ENCODE measurements around the gene CES1.
"Not testable (repeated sequence)": the region's sequence is repeated elsewhere in the genome, so short reads cannot be mapped to it uniquely, and the experiment has no call there.

CES1 gene

DNA sequence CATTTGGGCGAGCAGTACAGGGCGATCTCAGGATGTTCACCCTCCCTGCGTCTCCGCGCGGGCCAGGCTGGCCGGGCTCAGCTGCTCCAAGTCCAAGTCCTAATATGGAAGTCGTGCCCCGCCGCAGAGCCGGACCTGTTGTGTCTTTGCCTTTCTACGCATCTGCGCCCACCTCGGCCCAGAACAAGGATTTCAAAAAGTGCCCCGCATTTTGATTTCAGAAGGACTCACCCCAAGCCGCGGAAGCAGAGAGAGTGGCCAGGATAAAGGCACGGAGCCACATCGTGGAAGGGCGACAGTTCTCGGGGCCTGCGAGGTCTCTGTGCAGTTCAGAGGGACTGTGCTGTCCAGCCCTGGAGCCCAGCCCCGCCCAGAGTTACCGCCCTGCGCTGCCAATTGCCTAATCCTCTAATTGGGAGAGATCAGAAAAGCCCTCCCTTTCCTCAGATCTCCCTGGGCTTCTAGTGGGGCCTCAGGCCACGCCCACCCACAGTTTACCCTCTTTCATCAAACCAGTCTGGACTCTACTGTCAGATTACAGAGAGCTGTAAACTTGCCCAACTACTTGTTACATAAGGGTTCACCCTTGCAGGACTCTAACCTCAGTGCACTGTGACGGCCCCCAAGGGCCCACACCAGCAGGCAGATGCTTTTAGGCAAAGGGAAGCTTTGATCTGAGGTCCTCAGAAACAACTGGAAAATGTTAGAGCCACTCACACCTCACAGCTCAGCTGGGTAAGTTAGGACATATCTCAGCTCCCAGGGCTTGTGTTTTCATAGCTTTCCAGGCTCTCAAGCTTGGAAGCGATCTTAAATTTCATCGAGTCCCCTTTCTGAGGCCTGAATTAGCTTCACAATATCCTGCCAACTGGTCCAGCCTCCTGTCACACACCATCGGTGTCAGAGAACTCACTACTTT lies at the start of gene CES1:
Gene CES1, minus strand, starts transcription at position 324 of the 919 bp plus-strand sequence. Its CDS starts 41 bp downstream, at position 283.
- no peak within 1 kb of the TSS for H3K4me3 ChIP-seq (ENCODE audit: low read depth, low read length)

GRCh38 chr16:55876854-55877253 lies 44.0 kb upstream of the CES1 start:
- no peak overlapping the region for H3K4me3 ChIP-seq (ENCODE audit: low read depth, low read length)

- no peak within 1 kb of the TSS for H3K4me3 ChIP-seq (ENCODE audit: low read depth, low read length)
These were observed 42.4 kb upstream of the CES1 start, which contains the start of gene CES5A for GRCh38 chr16:55875273-55875672. Gene CES5A, minus strand, starts transcription at chr16:55875373. Its CDS starts 152 bp downstream, at chr16:55875221.

- H3K4me3 ChIP-seq (ENCODE audit: low read depth, low read length): no peak overlapping the region
These were observed 40.2 kb upstream of the CES1 start for GRCh38 chr16:55873122-55873521.

DNA sequence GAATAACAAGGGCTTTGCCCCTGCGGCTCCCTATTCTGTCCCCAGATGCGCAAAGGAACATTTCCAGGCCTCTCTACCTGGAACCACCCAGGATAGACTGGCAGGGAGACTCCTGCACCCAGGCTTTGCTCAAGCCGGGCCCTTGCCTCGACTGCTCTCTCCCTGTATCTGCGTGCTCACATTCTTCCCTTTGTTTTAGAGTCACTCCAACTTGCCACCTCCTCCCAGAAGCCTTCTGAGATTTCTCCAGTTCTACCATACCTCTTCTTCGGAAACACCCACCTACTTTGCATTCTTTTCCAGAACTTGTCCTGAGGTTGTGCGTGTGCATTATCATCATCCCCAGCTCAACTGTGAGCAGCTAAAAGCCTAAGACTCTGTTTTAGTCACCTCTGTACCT lies 39.2 kb upstream of the CES1 start:
- no peak overlapping the region for H3K4me3 ChIP-seq (ENCODE audit: low read depth, low read length)

- no peak overlapping the region for H3K4me3 ChIP-seq (ENCODE audit: low read depth, low read length)
These were observed 38.6 kb upstream of the CES1 start for GRCh38 chr16:55871411-55872038.

DNA sequence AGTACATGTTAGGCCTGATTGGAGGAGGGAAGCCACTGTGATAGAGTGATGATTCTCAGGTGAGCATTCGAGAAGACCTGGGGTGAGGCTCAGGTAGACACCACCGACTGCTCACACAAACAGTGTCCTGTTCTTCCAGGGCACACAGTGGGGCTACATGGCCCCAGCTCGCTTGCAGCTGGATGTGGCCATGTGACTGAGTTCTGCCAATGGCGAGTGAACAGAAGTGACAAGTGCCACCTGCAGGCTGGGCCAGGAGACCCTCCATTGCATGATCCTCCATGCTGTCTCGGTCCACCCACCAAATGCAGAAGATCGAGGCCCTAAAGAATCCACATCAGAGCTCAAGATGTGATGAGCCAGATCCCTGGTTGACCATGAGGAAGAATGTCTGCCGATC lies 36.1 kb upstream of the CES1 start:
- no peak overlapping the region for H3K4me3 ChIP-seq (ENCODE audit: low read depth, low read length)

DNA sequence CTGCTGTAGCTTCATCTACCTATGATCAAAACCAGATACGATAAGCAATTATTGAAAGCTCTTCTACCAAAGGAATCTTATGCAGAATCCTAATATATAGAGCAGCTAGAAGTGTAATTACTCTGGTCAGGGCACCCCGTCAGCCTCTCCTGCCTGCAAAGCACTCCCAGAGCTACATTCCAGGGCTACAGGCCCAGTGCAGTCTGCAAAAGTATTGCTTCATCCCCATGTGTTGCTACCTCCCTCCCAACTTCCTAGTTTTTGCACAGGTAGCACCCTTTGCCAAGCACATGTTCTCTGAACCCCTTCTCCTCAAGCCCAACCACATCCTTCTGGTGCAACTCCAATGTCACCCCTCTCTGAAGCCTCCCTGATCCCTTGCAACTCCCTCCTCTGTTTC lies 35.2 kb upstream of the CES1 start:
- H3K4me3 ChIP-seq (ENCODE audit: low read depth, low read length): no peak overlapping the region

DNA sequence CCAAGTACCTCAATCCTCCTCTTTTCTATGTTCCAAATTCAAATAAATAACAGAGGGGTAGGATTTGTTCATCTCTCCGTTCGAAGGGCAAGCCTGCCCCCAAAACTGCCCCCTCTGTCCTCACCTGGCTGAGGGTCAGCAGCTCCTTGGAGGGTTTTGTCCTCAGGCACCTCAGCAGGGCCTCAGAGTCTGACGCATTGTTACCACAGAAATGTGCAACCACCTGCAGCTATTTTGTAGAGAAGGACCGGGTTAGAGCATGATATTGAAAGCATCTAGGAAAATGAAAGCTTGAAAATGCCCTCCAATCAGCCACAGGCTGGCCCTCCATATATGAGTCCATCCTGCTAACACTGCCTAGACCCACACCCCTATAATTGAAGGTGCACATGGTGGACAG lies 28.4 kb upstream of the CES1 start:
- no peak overlapping the region for H3K4me3 ChIP-seq (ENCODE audit: low read depth, low read length)

DNA sequence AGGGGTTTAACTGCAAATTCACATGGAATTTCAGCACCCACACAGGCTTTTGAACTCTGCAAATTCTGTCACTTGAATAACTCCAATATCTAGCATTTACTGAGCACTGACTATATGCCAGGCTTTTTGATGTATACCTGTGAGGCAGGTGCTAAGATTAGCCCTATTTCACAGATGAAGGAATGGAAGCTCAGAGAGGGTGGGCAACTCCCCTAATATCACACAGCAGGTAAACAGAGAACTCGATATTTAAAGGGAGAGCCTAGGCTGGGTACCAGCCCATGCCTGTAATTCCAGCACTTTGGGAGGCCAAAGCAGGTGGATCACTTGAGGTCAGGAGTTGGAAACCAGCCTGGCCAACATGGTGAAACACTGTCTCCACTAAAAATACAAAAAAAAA lies 24.8 kb upstream of the CES1 start:
- not testable (repeated sequence) for H3K4me3 ChIP-seq (ENCODE audit: low read depth, low read length)

- no peak overlapping the region for H3K4me3 ChIP-seq (ENCODE audit: low read depth, low read length)
These were observed 24.1 kb upstream of the CES1 start for GRCh38 chr16:55856950-55857349.

GRCh38 chr16:55853114-55853513 lies 20.2 kb upstream of the CES1 start:
- H3K4me3 ChIP-seq (ENCODE audit: low read depth, low read length): no peak overlapping the region

GRCh38 chr16:55849536-55849935 lies 16.6 kb upstream of the CES1 start:
- no peak overlapping the region for H3K4me3 ChIP-seq (ENCODE audit: low read depth, low read length)

DNA sequence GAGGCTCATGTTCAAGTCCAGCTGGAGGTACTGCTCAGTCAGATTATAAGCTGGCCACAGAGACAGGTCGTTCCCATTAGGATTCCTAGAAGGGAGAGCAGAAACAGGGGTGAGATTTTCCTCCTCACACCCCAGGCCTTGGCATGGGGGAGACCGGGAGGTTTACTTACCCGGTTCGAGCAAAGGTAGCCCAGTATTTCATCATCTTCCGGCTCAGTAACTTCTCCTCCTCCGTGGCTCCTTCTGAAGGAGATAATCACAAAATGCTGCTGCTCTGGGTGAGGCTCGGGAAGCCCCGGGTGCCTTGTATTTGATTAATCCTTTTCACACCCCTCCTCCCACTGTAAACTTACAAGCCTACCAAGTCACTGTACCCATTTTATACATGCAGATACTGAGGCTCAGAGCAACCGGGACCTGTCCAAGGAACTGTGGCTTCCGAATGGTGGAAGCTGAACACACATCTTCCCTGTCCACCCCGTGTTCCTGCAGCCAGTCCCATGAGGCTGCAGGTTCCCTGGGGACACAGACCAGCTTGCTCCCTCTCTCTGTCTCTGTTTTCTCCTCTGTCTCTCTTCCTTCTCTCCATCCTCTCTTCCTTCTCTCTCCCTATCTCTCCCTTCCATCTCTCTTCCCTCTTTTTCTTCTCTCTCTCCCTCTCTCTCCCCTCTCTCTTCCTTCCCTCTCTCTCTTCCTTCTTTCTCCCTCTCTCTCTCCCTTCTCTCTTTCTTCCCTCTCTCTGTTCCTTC lies 13.9 kb upstream of the CES1 start:
- H3K4me3 ChIP-seq (ENCODE audit: low read depth, low read length): no peak overlapping the region

DNA sequence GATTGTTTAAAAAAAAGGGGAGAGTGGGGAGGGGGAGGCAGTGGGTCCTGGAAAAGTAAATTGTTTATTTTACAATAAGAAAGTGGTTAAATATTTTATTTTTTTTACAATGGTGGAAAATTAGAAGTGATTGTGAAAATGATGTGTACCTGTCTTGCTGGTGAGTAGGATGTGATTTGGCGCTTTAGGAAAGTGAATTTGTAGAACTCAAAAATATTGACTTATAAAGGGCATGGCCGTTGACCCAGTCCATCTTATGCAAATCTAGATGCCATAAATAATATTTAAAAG lies 10.2 kb upstream of the CES1 start:
- no peak overlapping the region for H3K4me3 ChIP-seq (ENCODE audit: low read depth, low read length)

GRCh38 chr16:55842369-55843104 lies 9.6 kb upstream of the CES1 start:
- H3K4me3 ChIP-seq (ENCODE audit: low read depth, low read length): no peak overlapping the region

GRCh38 chr16:55839115-55839514 lies 6.2 kb upstream of the CES1 start:
- H3K4me3 ChIP-seq (ENCODE audit: low read depth, low read length): no peak overlapping the region

DNA sequence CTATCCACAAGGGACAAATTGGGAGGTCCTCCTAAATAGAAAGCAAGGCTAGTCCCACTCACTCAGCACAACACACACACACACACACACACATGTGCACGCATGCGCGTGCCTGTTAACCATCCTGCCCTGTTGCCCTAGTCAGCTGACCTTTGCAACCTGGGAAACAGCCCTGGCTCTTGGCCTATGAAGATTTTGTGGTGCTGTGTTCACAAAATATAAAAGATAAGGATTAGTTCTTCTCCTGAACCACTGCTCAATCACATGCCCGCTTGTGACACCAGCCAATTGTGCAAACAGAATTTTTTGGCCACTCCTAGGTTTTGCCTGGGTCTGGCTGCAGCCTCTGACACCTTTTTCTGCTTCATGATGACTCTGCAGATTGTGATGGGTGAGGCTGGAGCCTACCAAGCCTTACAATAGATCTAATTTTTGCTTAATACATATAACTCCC lies 3.3 kb upstream of the CES1 start:
- H3K4me3 ChIP-seq (ENCODE audit: low read depth, low read length): no peak overlapping the region

- no peak overlapping the region for H3K4me3 ChIP-seq (ENCODE audit: low read depth, low read length)
These were observed 2.7 kb upstream of the CES1 start for GRCh38 chr16:55835581-55835980.

GRCh38 chr16:55835173-55835572 lies 2.3 kb upstream of the CES1 start:
- H3K4me3 ChIP-seq (ENCODE audit: low read depth, low read length): not testable (repeated sequence)

- no peak overlapping the region for H3K4me3 ChIP-seq (ENCODE audit: low read depth, low read length)
These were observed 1.2 kb upstream of the CES1 start for GRCh38 chr16:55834049-55834448.

Measured in iPS-11a (cell line).